Suprapubic skin (tissue), 4 donors: ENCODE measurements around the gene FRY. TPM values are rescaled to one million over a fixed set of nuclear protein-coding genes. Genes with fewer than 3 reads are reported as not detected.

Experiments used
- DNase-seq, 2 donors: peaks; one replicate each; pipeline ENCODE4 v3.0.0-alpha.2; 2019; ENCODE audit warnings: low spot score in 2 of 2
- H3K27ac ChIP-seq: fragments of 200-600 bp; sonication (generic); one replicate; pipeline ENCODE4 v1.5.1; 2019
- H3K27me3 ChIP-seq: fragments of 200-600 bp; sonication (generic); one replicate; pipeline ENCODE4 v1.5.1; 2019
- H3K36me3 ChIP-seq: fragments of 200-600 bp; sonication (generic); one replicate; pipeline ENCODE4 v1.5.1; 2019
- H3K4me1 ChIP-seq: fragments of 200-600 bp; sonication (generic); one replicate; pipeline ENCODE4 v1.5.1; 2019
- H3K4me3 ChIP-seq: fragments of 200-600 bp; sonication (generic); one replicate; pipeline ENCODE4 v1.5.1; 2019; ENCODE audit warnings: mild to moderate bottlenecking
- H3K9me3 ChIP-seq: fragments of 200-600 bp; sonication (generic); one replicate; pipeline ENCODE4 v1.5.1; 2019
- EP300 ChIP-seq: sonication (generic); formaldehyde crosslinking; IDR thresholded peaks from one replicate; pipeline ENCODE4 v1.6.1; 2017; ENCODE audit warnings: antibody characterized with exemption
- POLR2A ChIP-seq, 2 donors: fragments of 450-650 bp; IDR thresholded peaks; one replicate each; pipeline ENCODE4 v1.6.1; 2017; ENCODE audit warnings: antibody characterized with exemption in 2 of 2, mild to moderate bottlenecking in 2 of 2, moderate library complexity in 2 of 2
- POLR2AphosphoS5 ChIP-seq, 3 donors: sonication (generic); formaldehyde crosslinking; IDR thresholded peaks; one replicate each; pipeline ENCODE4 v1.6.1; 2017; ENCODE audit warnings: antibody characterized with exemption in 3 of 3
- WGBS: methylation state at CpG from one replicate; pipeline ENCODE4 v1.1.5; 2018; 5-methylcytosine and 5-hydroxymethylcytosine counted together
- total RNA-seq, 4 donors: library from RNA; depleted of rRNA; stranded (reverse); fragments of >200 nt; gene quantifications; one replicate each; pipeline ENCODE4 v1.1.0, GENCODE V29; 2016
- TF ChIP-seq, protein P1 (sequence below), 2 donors: fragments of 200-600 bp in 1 of 2; fragments of 450-650 bp in 1 of 2; sonication (generic) in 1 of 2; IDR thresholded peaks; one replicate each; pipeline ENCODE4 v1.5.1; 2016 to 2019; ENCODE audit warnings: antibody characterized with exemption in 2 of 2, mild to moderate bottlenecking in 1 of 2, moderate library complexity in 1 of 2

Gene FRY
- total RNA-seq, 4 donors from 2014 or later = 22.5 to 39.6 (median 26.8) TPM

DNA sequence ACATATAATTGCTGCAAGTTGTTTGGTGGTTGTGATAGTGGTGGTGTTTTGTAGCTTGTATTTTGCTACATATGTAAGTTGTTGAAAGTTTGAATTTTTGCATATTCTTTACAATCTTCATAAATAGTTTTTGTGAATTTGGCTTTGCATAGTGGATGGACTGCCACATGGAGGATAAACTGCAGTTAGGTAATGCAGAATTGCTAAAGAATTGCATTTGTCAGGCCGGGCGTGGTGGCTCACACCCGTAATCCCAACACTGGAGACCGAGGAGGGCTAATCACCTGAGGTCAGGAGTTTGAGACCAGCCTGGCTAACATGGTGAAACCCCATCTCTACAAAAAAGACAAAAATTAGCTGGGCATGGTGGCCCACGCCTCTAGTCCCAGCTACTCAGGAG, 171.6 kb downstream of the FRY start:
- no peak for TF ChIP-seq POLR2A (IDR thresholded peaks at IDR 0.05)
- TF ChIP-seq EP300 = no peak
- TF ChIP-seq, protein P1, sequence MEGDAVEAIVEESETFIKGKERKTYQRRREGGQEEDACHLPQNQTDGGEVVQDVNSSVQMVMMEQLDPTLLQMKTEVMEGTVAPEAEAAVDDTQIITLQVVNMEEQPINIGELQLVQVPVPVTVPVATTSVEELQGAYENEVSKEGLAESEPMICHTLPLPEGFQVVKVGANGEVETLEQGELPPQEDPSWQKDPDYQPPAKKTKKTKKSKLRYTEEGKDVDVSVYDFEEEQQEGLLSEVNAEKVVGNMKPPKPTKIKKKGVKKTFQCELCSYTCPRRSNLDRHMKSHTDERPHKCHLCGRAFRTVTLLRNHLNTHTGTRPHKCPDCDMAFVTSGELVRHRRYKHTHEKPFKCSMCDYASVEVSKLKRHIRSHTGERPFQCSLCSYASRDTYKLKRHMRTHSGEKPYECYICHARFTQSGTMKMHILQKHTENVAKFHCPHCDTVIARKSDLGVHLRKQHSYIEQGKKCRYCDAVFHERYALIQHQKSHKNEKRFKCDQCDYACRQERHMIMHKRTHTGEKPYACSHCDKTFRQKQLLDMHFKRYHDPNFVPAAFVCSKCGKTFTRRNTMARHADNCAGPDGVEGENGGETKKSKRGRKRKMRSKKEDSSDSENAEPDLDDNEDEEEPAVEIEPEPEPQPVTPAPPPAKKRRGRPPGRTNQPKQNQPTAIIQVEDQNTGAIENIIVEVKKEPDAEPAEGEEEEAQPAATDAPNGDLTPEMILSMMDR (IDR thresholded peaks at IDR 0.05) = no peak
- Histone ChIP-seq H3K27me3 (no peaks in the 10 kb centered on the region), H3K9me3 (no peaks in the 10 kb centered on the region), H3K4me1 (no peaks in the 10 kb centered on the region), H3K27ac (no peak overlapping the region), H3K36me3 (no peaks in the 10 kb centered on the region), H3K4me3 (no peak overlapping the region)
- WGBS = 92% methylated on average over 5 of the region's 5 CpGs
- DNase-seq = no peak

DNA sequence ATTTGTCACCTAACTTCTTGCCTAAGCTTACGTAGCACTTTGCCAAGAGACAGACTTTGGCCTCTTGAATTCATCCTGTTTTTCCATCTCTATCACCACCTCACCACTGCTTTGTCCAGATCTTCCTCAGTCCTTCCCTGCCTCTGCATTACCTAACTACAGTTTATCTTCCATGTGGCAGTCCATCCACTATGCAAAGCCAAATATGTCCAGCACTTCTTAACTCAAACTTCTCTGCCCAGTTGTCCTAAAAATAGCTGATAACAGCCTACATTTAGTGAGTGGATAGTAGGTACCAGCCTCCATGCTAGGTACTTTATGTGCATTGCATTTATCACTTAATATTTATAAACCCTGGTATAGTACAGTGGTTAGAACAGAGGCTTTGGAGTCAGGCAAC, 172.2 kb downstream of the FRY start:
- Histone ChIP-seq H3K9me3 (no peaks in the 10 kb centered on the region), H3K27ac (no peak overlapping the region), H3K27me3 (no peaks in the 10 kb centered on the region), H3K4me1 (no peaks in the 10 kb centered on the region), H3K36me3 (peaks cover 3% of the 10 kb centered on the region), H3K4me3 (no peak overlapping the region)
- TF ChIP-seq, protein P1 (IDR thresholded peaks at IDR 0.05) = no peak
- TF ChIP-seq POLR2A (IDR thresholded peaks at IDR 0.05) (no peak), EP300 (no peak), POLR2AphosphoS5 (IDR thresholded peaks at IDR 0.05) (no peak)
- no peak for DNase-seq
- 92% methylated on average over 1 of the region's 1 CpG for WGBS

GRCh38 chr13:32205431-32206096, 174.0 kb downstream of the FRY start:
- TF ChIP-seq POLR2AphosphoS5 (IDR thresholded peaks at IDR 0.05) (no peak), POLR2A (IDR thresholded peaks at IDR 0.05) (no peak), EP300 (no peak)
- TF ChIP-seq, protein P1 (IDR thresholded peaks at IDR 0.05) = no peak
- H3K4me3 ChIP-seq = no peak overlapping the region
- no peaks in the 10 kb centered on the region for H3K9me3 ChIP-seq
- DNase-seq = no peak
- H3K36me3 ChIP-seq = peaks cover 9% of the 10 kb centered on the region
- no peaks in the 10 kb centered on the region for H3K4me1 ChIP-seq
- no peak overlapping the region for H3K27ac ChIP-seq
- H3K27me3 ChIP-seq = no peaks in the 10 kb centered on the region
- 75% methylated on average over 4 of the region's 4 CpGs for WGBS

DNA sequence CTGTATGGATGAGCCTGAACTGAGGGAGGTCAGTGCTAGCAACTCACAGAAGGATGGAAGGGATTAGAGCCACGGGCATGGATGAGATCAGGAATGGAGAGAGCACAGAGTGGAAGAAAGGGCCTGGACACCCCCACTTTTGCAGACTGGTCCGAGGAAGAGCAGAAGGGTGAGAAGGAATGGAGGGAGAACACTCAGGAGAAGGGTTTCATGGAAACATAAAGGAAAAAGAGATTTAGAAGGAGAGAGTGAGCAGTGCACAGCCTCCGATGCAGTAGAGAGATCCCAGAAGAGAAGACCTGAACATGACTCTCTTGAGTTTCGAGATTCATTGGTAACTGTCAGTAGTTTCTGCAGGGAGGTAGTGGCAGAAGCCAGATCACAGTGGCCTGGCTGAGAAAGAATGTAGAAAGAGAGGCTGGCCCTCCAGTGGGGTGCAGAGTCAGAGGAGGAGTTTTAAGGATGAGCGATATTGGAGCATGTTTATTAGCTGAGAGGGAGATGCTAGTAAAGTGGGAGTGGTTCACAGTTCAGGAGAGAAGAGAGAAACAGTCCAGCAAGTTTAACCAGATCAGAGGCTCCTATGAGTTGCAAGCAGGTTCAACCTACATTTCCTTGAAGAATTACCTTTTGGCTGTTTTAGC, 174.6 kb downstream of the FRY start:
- no peak for TF ChIP-seq POLR2AphosphoS5 (IDR thresholded peaks at IDR 0.05)
- TF ChIP-seq, protein P1 (IDR thresholded peaks at IDR 0.05) = no peak
- no peak for TF ChIP-seq EP300
- no peak for TF ChIP-seq POLR2A (IDR thresholded peaks at IDR 0.05)
- WGBS = 75% methylated on average over 5 of the region's 5 CpGs
- Histone ChIP-seq H3K27me3 (no peaks in the 10 kb centered on the region), H3K4me3 (no peak overlapping the region), H3K4me1 (no peaks in the 10 kb centered on the region), H3K27ac (no peak overlapping the region), H3K9me3 (no peaks in the 10 kb centered on the region), H3K36me3 (peaks cover 13% of the 10 kb centered on the region)
- DNase-seq = no peak

GRCh38 chr13:32208860-32209259, 177.3 kb downstream of the FRY start:
- DNase-seq = no peak
- 93% methylated on average over 13 of the region's 13 CpGs for WGBS
- Histone ChIP-seq H3K27me3 (no peaks in the 10 kb centered on the region), H3K27ac (no peak overlapping the region), H3K36me3 (peaks cover 31% of the 10 kb centered on the region), H3K9me3 (no peaks in the 10 kb centered on the region), H3K4me1 (no peaks in the 10 kb centered on the region), H3K4me3 (no peak overlapping the region)
- TF ChIP-seq POLR2AphosphoS5 (IDR thresholded peaks at IDR 0.05) (no peak), EP300 (no peak), POLR2A (IDR thresholded peaks at IDR 0.05) (no peak)
- TF ChIP-seq, protein P1 (IDR thresholded peaks at IDR 0.05) = no peak
